ENCODE results near the gene C1orf232. TPM values are rescaled to one million over a fixed set of nuclear protein-coding genes. Genes with fewer than 3 reads are reported as not detected.

Gene C1orf232
- polyA plus RNA-seq, 2 donors: not detected

- WGBS, 2 donors: 42 to 47% methylated on average over 9 of the region's 9 CpGs
Observed at GRCh38 chr1:26126321-26127084, 42.3 kb downstream of the C1orf232 start.

GRCh38 chr1:26125946-26126320 is 42.8 kb downstream of the C1orf232 start:
- Histone ChIP-seq H3K27ac (ENCODE audit: low read depth in 2 of 2, low read length in 1 of 2) (peak overlapping the region in 1 of 2 donors; percentile 57), H3K36me3 (ENCODE audit: control insufficient read depth in 2 of 2, insufficient read depth in 2 of 2, low read length in 1 of 2) (no peaks in the 10 kb centered on the region), H3K4me1 (ENCODE audit: control insufficient read depth in 2 of 2, insufficient read depth in 2 of 2, low read length in 1 of 2) (no peaks in the 10 kb centered on the region), H3K27me3 (ENCODE audit: control insufficient read depth in 1 of 2, insufficient read depth in 2 of 2, low read length in 2 of 2) (no peaks in the 10 kb centered on the region), H3K9me3 (ENCODE audit: control insufficient read depth in 2 of 2, insufficient read depth in 1 of 2, low read depth in 1 of 2, low read length in 1 of 2) (no peaks in the 10 kb centered on the region), H3K4me3 (ENCODE audit: low read depth in 1 of 2, low read length in 2 of 2) (no peak overlapping the region)
- WGBS, 2 donors: 42 to 45% methylated on average over 1 of the region's 1 CpG

More at GRCh38 chr1:26126321-26127084, 42.3 kb downstream of the C1orf232 start:
- H3K9me3 ChIP-seq (ENCODE audit: control insufficient read depth in 2 of 2, insufficient read depth in 1 of 2, low read depth in 1 of 2, low read length in 1 of 2): no peaks in the 10 kb centered on the region
- no peak overlapping the region for H3K4me3 ChIP-seq (ENCODE audit: low read depth in 1 of 2, low read length in 2 of 2)
- H3K27ac ChIP-seq (ENCODE audit: low read depth in 2 of 2, low read length in 1 of 2): peak overlapping the region; percentile 78 to 82
- no peaks in the 10 kb centered on the region for H3K36me3 ChIP-seq (ENCODE audit: control insufficient read depth in 2 of 2, insufficient read depth in 2 of 2, low read length in 1 of 2)
- no peaks in the 10 kb centered on the region for H3K4me1 ChIP-seq (ENCODE audit: control insufficient read depth in 2 of 2, insufficient read depth in 2 of 2, low read length in 1 of 2)
- H3K27me3 ChIP-seq (ENCODE audit: control insufficient read depth in 1 of 2, insufficient read depth in 2 of 2, low read length in 2 of 2): no peaks in the 10 kb centered on the region

DNA sequence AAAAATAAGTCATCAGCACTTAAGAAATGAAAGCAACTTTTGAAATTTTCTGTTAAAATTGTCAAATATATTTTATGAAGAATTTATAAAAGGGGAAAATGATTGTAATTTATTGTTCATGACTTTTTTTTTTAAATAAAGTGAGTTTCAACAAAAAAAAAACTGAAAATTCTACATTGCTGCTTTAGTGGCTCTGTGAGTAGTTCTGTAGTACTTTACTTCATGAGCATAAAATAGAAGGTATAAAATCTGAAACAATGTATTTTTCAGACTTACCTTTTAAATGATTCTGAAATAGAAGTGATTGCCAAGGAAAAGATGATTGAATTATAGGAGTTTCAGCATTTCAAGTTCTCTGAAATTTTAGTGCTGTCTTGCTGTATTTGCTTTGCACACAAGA is 43.4 kb downstream of the C1orf232 start:
- no peak overlapping the region for H3K4me3 ChIP-seq (ENCODE audit: low read depth in 1 of 2, low read length in 2 of 2)
- no peaks in the 10 kb centered on the region for H3K4me1 ChIP-seq (ENCODE audit: control insufficient read depth in 2 of 2, insufficient read depth in 2 of 2, low read length in 1 of 2)
- no peak overlapping the region for H3K27ac ChIP-seq (ENCODE audit: low read depth in 2 of 2, low read length in 1 of 2)
- H3K27me3 ChIP-seq (ENCODE audit: control insufficient read depth in 1 of 2, insufficient read depth in 2 of 2, low read length in 2 of 2): no peaks in the 10 kb centered on the region
- no peaks in the 10 kb centered on the region for H3K9me3 ChIP-seq (ENCODE audit: control insufficient read depth in 2 of 2, insufficient read depth in 1 of 2, low read depth in 1 of 2, low read length in 1 of 2)
- H3K36me3 ChIP-seq (ENCODE audit: control insufficient read depth in 2 of 2, insufficient read depth in 2 of 2, low read length in 1 of 2): no peaks in the 10 kb centered on the region

DNA sequence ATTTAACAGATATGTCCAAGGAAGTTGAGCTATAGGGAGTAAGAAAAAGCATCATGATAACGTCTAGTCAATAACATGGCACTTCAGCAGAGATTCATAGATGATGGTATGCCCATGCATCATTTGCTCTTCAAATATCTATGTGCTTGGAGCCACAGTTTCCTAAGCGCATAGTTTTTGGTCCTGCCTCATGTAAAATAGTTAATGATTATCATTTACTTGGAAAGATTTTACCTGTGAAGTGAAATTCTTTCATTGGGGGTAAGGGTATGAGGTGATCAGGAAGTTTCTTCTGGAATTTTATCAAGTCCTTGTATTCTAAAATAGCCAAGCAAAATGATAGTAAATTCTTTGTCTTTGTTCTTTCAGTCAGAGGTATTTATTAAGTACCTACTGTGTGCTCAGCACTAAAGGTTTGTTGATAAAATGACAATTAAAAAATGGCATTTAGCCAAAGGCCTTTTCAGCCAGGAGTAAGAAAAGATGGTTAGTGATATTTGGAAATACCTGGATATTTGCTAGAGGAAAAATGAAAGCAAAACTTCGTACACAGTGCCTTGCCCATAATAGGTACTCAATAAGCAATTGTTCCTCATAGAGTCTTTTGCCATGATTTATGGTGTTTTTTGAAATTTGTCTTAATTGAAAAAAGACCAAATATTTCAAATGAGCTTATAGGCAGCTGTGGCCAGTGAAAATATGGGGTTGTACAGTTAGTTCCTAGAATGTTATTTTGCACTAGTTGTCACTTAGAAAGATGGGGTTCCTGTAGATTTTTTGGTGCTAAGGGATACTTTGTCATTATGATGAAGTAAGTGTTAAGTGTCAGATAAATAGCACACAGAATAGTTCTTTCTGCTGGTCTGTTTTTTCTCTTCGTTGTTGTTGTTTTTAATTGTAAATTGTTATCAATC is 44.1 kb downstream of the C1orf232 start:
- Histone ChIP-seq H3K9me3 (ENCODE audit: control insufficient read depth in 2 of 2, insufficient read depth in 1 of 2, low read depth in 1 of 2, low read length in 1 of 2) (no peaks in the 10 kb centered on the region), H3K27ac (ENCODE audit: low read depth in 2 of 2, low read length in 1 of 2) (no peak overlapping the region), H3K27me3 (ENCODE audit: control insufficient read depth in 1 of 2, insufficient read depth in 2 of 2, low read length in 2 of 2) (no peaks in the 10 kb centered on the region), H3K36me3 (ENCODE audit: control insufficient read depth in 2 of 2, insufficient read depth in 2 of 2, low read length in 1 of 2) (no peaks in the 10 kb centered on the region), H3K4me1 (ENCODE audit: control insufficient read depth in 2 of 2, insufficient read depth in 2 of 2, low read length in 1 of 2) (no peaks in the 10 kb centered on the region), H3K4me3 (ENCODE audit: low read depth in 1 of 2, low read length in 2 of 2) (no peak overlapping the region)
- WGBS, 2 donors: 62 to 77% methylated on average over 4 of the region's 4 CpGs

DNA sequence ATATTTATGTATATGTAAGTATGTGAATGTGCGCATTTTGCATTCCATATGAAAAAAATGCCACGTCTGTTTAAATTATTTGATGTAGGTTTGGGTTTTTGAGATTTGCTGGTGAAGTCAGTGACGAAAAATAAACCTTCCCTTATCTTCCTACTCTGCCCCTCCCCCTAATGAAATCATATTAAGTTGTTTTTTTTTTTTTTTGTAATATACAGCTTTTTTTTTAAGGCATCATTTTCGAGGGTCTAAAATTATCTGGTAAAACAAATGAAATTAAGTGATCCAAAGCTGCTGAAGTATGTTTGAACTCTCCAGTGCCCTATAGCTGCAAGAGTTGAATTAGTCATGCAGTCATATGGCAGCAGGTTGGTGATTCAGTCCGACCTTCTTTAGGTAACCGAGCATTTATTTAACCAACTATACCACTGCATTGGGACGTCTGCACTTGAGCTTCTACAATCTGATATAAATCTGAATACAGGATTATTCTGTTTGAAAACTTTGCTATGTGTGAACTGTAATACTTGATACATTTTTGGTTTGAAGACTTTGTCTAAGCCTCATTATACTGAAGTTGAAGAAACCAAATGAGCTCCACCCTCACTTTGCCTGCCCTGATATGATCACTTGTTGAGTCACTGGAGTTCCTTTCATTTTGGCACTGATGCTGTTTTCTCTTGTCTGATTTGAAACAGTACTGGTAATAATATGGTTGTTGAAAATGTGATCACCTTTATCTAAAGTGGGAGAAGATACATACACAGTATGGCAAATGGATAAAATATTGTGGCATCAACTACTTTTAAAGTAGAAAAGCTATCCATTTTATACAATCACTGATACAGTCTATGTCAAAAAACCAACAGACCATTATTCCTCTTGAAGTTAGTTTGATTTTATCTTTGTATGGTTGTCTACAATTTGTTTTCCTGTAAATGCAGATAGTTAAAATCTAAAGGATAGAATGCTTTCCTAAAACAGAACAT is 45.5 kb downstream of the C1orf232 start:
- no peaks in the 10 kb centered on the region for H3K4me1 ChIP-seq (ENCODE audit: control insufficient read depth in 2 of 2, insufficient read depth in 2 of 2, low read length in 1 of 2)
- no peaks in the 10 kb centered on the region for H3K9me3 ChIP-seq (ENCODE audit: control insufficient read depth in 2 of 2, insufficient read depth in 1 of 2, low read depth in 1 of 2, low read length in 1 of 2)
- no peaks in the 10 kb centered on the region for H3K27me3 ChIP-seq (ENCODE audit: control insufficient read depth in 1 of 2, insufficient read depth in 2 of 2, low read length in 2 of 2)
- WGBS, 2 donors: 66 to 68% methylated on average over 7 of the region's 7 CpGs
- H3K27ac ChIP-seq (ENCODE audit: low read depth in 2 of 2, low read length in 1 of 2): peak overlapping the region; percentile 66 to 77
- H3K4me3 ChIP-seq (ENCODE audit: low read depth in 1 of 2, low read length in 2 of 2): no peak overlapping the region
- no peaks in the 10 kb centered on the region for H3K36me3 ChIP-seq (ENCODE audit: control insufficient read depth in 2 of 2, insufficient read depth in 2 of 2, low read length in 1 of 2)

DNA sequence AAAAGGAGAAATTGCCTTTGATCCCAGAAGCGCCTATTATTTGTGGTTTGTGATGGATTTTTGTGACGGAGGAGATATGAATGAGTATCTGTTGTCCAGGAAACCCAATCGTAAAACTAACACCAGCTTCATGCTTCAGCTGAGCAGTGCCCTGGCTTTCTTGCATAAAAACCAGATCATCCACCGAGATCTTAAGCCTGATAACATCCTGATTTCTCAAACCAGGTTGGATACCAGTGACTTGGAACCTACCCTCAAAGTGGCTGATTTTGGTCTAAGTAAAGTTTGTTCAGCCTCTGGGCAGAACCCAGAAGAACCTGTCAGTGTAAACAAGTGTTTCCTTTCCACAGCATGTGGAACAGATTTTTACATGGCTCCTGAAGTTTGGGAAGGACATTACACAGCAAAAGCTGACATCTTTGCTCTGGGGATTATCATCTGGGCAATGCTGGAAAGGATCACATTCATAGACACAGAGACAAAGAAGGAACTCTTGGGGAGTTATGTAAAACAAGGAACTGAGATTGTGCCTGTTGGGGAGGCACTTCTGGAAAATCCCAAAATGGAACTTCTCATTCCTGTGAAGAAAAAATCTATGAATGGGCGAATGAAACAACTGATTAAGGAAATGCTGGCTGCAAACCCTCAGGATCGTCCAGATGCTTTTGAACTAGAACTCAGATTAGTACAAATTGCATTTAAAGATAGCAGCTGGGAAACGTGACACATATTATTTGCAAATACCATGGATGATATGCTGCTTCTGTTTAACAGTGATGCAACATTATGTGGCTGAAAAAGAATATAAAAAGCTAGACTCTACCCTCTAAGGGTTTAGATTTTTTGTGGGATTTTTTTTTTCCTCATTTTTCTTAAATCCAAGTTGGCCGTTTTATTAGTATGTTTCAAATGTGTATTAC is 46.6 kb downstream of the C1orf232 start:
- H3K4me3 ChIP-seq (ENCODE audit: low read depth in 1 of 2, low read length in 2 of 2): no peak overlapping the region
- H3K4me1 ChIP-seq (ENCODE audit: control insufficient read depth in 2 of 2, insufficient read depth in 2 of 2, low read length in 1 of 2): no peaks in the 10 kb centered on the region
- 59 to 69% methylated on average over 8 of the region's 8 CpGs for WGBS, 2 donors
- no peaks in the 10 kb centered on the region for H3K36me3 ChIP-seq (ENCODE audit: control insufficient read depth in 2 of 2, insufficient read depth in 2 of 2, low read length in 1 of 2)
- H3K27ac ChIP-seq (ENCODE audit: low read depth in 2 of 2, low read length in 1 of 2): peak overlapping the region; percentile 37 to 47
- no peaks in the 10 kb centered on the region for H3K9me3 ChIP-seq (ENCODE audit: control insufficient read depth in 2 of 2, insufficient read depth in 1 of 2, low read depth in 1 of 2, low read length in 1 of 2)
- no peaks in the 10 kb centered on the region for H3K27me3 ChIP-seq (ENCODE audit: control insufficient read depth in 1 of 2, insufficient read depth in 2 of 2, low read length in 2 of 2)

GRCh38 chr1:26119892-26120608 is 48.7 kb downstream of the C1orf232 start:
- no peak overlapping the region for H3K4me3 ChIP-seq (ENCODE audit: low read depth in 1 of 2, low read length in 2 of 2)
- no peak overlapping the region for H3K27ac ChIP-seq (ENCODE audit: low read depth in 2 of 2, low read length in 1 of 2)
- no peaks in the 10 kb centered on the region for H3K9me3 ChIP-seq (ENCODE audit: control insufficient read depth in 2 of 2, insufficient read depth in 1 of 2, low read depth in 1 of 2, low read length in 1 of 2)
- H3K36me3 ChIP-seq (ENCODE audit: control insufficient read depth in 2 of 2, insufficient read depth in 2 of 2, low read length in 1 of 2): no peaks in the 10 kb centered on the region
- no peaks in the 10 kb centered on the region for H3K27me3 ChIP-seq (ENCODE audit: control insufficient read depth in 1 of 2, insufficient read depth in 2 of 2, low read length in 2 of 2)
- 72 to 76% methylated on average over 9 of the region's 9 CpGs for WGBS, 2 donors
- no peaks in the 10 kb centered on the region for H3K4me1 ChIP-seq (ENCODE audit: control insufficient read depth in 2 of 2, insufficient read depth in 2 of 2, low read length in 1 of 2)

GRCh38 chr1:26114165-26114927 is 54.4 kb downstream of the C1orf232 start:
- H3K4me1 ChIP-seq (ENCODE audit: control insufficient read depth in 2 of 2, insufficient read depth in 2 of 2, low read length in 1 of 2): no peaks in the 10 kb centered on the region
- 73 to 83% methylated on average over 12 of the region's 12 CpGs for WGBS, 2 donors

More at GRCh38 chr1:26114165-26114927, 54.4 kb downstream of the C1orf232 start:
- no peak overlapping the region for H3K4me3 ChIP-seq (ENCODE audit: low read depth in 1 of 2, low read length in 2 of 2)
- no peak overlapping the region for H3K27ac ChIP-seq (ENCODE audit: low read depth in 2 of 2, low read length in 1 of 2)
- no peaks in the 10 kb centered on the region for H3K27me3 ChIP-seq (ENCODE audit: control insufficient read depth in 1 of 2, insufficient read depth in 2 of 2, low read length in 2 of 2)
- H3K36me3 ChIP-seq (ENCODE audit: control insufficient read depth in 2 of 2, insufficient read depth in 2 of 2, low read length in 1 of 2): peaks cover 2 to 3% of the 10 kb centered on the region in 2 donors
- no peaks in the 10 kb centered on the region for H3K9me3 ChIP-seq (ENCODE audit: control insufficient read depth in 2 of 2, insufficient read depth in 1 of 2, low read depth in 1 of 2, low read length in 1 of 2)

Measured in esophagus (tissue), 2 donors.